Sigmoid colon (tissue), 7 donors: Measurements from ENCODE around the gene CNTFR. TPM values are rescaled to one million over a fixed set of nuclear protein-coding genes. Genes with fewer than 3 reads are reported as not detected.

Experiments
- DNase-seq: peaks from one replicate; pipeline ENCODE4 v3.0.0-alpha.2; 2019
- H3K27ac ChIP-seq, 4 donors: fragments of 200-600 bp; sonication (generic); one replicate each; pipeline ENCODE4 v1.5.1; 2016 to 2019; ENCODE audit warnings: mild to moderate bottlenecking in 1 of 4
- H3K27me3 ChIP-seq, 3 donors: fragments of 200-600 bp; sonication (generic); one replicate each; pipeline ENCODE4 v1.5.1; 2019; ENCODE audit warnings: mild to moderate bottlenecking in 1 of 3
- H3K36me3 ChIP-seq, 4 donors: fragments of 200-600 bp; sonication (generic); one replicate each; pipeline ENCODE4 v1.5.1; 2016 to 2019
- H3K4me1 ChIP-seq, 4 donors: fragments of 200-600 bp; sonication (generic); one replicate each; pipeline ENCODE4 v1.5.1; 2017 to 2019
- H3K4me3 ChIP-seq, 4 donors: fragments of 200-600 bp; sonication (generic); one replicate each; pipeline ENCODE4 v1.5.1; 2017 to 2019; ENCODE audit warnings: mild to moderate bottlenecking in 2 of 4, moderate library complexity in 1 of 4
- H3K9me3 ChIP-seq, 4 donors: fragments of 200-600 bp in 3 of 4; sonication (generic) in 3 of 4; one replicate each; pipeline versions ENCODE4 v1.5.1 to v1.6.1; 2013 to 2019
- EP300 ChIP-seq, 4 donors: sonication (generic); formaldehyde crosslinking; IDR thresholded peaks; one replicate each; pipeline ENCODE4 v1.6.1; 2017; ENCODE audit warnings: antibody characterized with exemption in 4 of 4
- POLR2A ChIP-seq, 2 donors: fragments of 450-650 bp; IDR thresholded peaks; one replicate each; pipeline ENCODE4 v1.6.1; 2016; ENCODE audit warnings: antibody characterized with exemption in 2 of 2, mild to moderate bottlenecking in 2 of 2, moderate library complexity in 2 of 2
- POLR2AphosphoS5 ChIP-seq, 4 donors: sonication (generic); formaldehyde crosslinking; IDR thresholded peaks; one replicate each; pipeline ENCODE4 v1.6.1; 2017; ENCODE audit warnings: antibody characterized with exemption in 4 of 4
- WGBS, 2 donors: extraction: QIAGEN DNeasy Blood & Tissue Kit; methylation state at CpG; one replicate each; pipeline ENCODE4 v1.1.7; 2013; 5-methylcytosine and 5-hydroxymethylcytosine counted together
- intact Hi-C: fragments of 100-400 bp; cut with DNase I; formaldehyde crosslinking; loops from one replicate; pipeline ENCODE4 v1.15.1; 2023
- polyA plus RNA-seq, 3 donors: library from polyadenylated mRNA; stranded (reverse); fragments of 200-250 nt; gene quantifications; one replicate each; pipeline ENCODE4 v1.2.3, GENCODE V29; 2013
- total RNA-seq, 4 donors: library from RNA; depleted of rRNA; stranded (reverse); fragments of >200 nt; gene quantifications; one replicate each; pipeline ENCODE4 v1.1.0, GENCODE V29; 2016
- TF ChIP-seq, protein P1 (sequence below), 4 experiments: fragments of 450-650 bp in 3 of 4; fragments of 200-600 bp in 1 of 4; IDR thresholded peaks; one replicate each; pipeline ENCODE4 v1.5.1; 2016 to 2019; ENCODE audit warnings: antibody characterized with exemption in 4 of 4, mild to moderate bottlenecking in 3 of 4, moderate library complexity in 2 of 4
- donor health status: healthy with polysubstance abuse.
- donor health status: Bipolar disorder and iron deficiency.
- donor health status: healthy.

The CNTFR gene
- total and polyA plus RNA-seq, 7 donors = 1.6 to 12.9 (median 4.6) TPM

DNA sequence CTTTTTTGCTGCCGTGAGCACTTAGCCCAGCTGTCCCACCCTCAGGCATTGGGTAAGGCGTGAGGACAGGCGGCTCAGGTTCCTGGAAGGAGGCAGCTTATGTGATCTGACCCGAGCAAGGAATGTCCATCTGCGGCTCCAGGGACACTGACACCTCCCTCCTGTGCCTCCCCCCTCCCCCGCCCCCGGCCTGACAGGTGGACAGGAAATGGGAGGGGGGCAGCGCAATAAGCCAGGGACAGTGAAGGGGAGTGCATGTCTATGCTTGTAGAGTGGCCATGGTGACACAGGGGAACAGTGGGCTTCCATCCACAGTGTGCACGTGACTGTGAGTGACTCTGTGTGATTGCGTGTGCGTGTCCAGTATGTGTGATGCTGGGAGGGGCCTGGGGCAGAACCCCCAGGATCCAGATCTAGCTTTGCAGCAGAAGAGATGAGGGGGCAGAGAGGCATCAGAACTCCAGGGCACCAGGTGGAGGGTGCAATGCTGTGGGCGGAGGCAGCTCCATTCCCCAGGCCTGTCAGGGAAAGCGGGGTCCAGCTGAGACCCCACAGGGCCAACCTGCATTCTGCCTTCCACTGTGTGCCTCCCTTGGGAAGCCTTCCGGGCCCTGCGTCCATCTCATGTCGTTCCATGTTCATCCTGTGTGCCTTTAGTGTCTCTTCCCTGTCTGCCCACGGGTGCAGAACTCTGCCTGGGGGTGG, 30.5 kb downstream of the CNTFR start:
- peaks cover 0 to 48% (median 21%) of the 10 kb centered on the region in 3 donors for H3K27me3 ChIP-seq
- H3K27ac ChIP-seq = peak overlapping the region in 1 of 4 donors; percentile 56
- peaks cover 0 to 3% (median 0%) of the 10 kb centered on the region in 4 donors for H3K9me3 ChIP-seq
- TF ChIP-seq, protein P1, sequence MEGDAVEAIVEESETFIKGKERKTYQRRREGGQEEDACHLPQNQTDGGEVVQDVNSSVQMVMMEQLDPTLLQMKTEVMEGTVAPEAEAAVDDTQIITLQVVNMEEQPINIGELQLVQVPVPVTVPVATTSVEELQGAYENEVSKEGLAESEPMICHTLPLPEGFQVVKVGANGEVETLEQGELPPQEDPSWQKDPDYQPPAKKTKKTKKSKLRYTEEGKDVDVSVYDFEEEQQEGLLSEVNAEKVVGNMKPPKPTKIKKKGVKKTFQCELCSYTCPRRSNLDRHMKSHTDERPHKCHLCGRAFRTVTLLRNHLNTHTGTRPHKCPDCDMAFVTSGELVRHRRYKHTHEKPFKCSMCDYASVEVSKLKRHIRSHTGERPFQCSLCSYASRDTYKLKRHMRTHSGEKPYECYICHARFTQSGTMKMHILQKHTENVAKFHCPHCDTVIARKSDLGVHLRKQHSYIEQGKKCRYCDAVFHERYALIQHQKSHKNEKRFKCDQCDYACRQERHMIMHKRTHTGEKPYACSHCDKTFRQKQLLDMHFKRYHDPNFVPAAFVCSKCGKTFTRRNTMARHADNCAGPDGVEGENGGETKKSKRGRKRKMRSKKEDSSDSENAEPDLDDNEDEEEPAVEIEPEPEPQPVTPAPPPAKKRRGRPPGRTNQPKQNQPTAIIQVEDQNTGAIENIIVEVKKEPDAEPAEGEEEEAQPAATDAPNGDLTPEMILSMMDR (IDR thresholded peaks at IDR 0.05) = no peak
- TF ChIP-seq POLR2A (IDR thresholded peaks at IDR 0.05) = no peak
- TF ChIP-seq POLR2AphosphoS5 (IDR thresholded peaks at IDR 0.05) = no peak
- no peak for TF ChIP-seq EP300 (IDR thresholded peaks at IDR 0.05)
- intact Hi-C loops = no loop called here
- peaks cover 0 to 18% (median 5%) of the 10 kb centered on the region in 4 donors for H3K4me1 ChIP-seq
- DNase-seq = no peak
- no peaks in the 10 kb centered on the region for H3K36me3 ChIP-seq
- WGBS, 2 donors = 62 to 67% methylated on average over 17 of the region's 17 CpGs
- H3K4me3 ChIP-seq = no peak overlapping the region

DNA sequence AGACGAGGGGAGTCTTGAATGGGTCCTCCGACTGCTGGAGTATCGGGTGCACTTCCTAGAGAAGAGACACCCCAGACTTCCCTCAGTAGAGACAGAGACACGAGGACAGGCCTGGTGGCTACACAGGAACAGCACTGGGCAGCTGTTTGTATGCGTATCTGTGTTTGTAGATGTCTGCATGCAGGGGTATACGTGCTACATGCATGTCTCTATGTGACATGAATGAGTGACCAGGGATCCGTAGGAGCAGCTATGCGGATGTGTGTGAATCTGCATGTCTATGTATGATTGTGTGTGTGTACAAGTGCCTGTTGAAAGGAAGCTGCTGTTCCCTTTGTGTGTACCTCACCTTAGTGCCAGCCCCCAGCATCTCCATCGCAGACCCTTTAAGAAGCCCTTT, 31.2 kb downstream of the CNTFR start:
- no peak for DNase-seq
- Histone ChIP-seq H3K9me3 (peaks cover 0 to 3% (median 0%) of the 10 kb centered on the region in 4 donors), H3K27me3 (peaks cover 0 to 48% (median 21%) of the 10 kb centered on the region in 3 donors), H3K27ac (no peak overlapping the region), H3K4me1 (peaks cover 0 to 18% (median 5%) of the 10 kb centered on the region in 4 donors), H3K4me3 (no peak overlapping the region), H3K36me3 (no peaks in the 10 kb centered on the region)
- TF ChIP-seq, protein P1 (IDR thresholded peaks at IDR 0.05) = no peak
- TF ChIP-seq POLR2A (IDR thresholded peaks at IDR 0.05) (no peak), POLR2AphosphoS5 (IDR thresholded peaks at IDR 0.05) (no peak), EP300 (IDR thresholded peaks at IDR 0.05) (no peak)
- WGBS, 2 donors = 89 to 91% methylated on average over 9 of the region's 9 CpGs
- intact Hi-C loops = no loop called here

DNA sequence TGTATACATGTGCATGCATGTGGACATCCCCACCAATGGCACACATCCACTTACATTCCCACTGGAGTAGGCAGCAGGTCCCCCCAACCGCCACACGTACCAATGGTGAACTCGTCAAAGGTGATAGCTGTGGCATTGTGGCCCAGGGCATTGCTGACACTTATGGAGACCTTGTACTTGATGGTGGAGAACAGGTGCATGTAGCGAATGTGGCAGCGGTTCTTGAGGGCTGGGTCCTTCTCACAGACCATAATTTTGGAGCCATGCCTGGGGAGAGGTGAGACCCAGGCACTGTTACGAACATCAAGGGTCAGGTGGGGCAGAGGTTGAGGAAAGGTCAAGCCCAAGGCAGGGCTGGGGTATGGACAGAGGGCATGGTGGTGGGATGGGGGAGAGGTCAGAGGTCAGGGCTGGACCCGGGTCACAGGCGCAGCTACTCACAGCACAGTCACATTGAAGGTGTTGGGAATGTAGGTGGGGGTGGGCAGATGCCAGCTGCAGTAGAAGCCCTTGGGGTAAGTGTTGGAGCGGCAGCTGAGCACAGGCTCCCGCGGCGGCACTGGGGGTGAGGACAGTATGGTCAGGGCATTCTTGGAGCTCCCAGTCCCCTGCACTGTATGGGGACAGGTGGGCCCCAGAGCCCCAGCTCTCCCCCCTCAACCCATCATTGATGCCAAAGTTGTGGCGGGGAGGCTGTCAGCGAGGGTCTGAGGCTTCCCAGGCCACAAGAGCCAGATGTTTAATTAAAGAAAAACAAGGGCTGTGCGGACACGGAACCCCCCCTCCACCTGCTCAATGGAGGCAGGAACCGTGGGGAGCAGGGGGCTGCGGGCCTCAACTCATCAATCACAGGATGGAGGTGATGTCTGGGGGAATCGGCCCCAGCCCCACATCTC, 31.9 kb downstream of the CNTFR start:
- 78 to 85% methylated on average over 19 of the region's 19 CpGs for WGBS, 2 donors
- TF ChIP-seq, protein P1 (IDR thresholded peaks at IDR 0.05) = no peak
- TF ChIP-seq EP300 (IDR thresholded peaks at IDR 0.05) (no peak), POLR2A (IDR thresholded peaks at IDR 0.05) (no peak), POLR2AphosphoS5 (IDR thresholded peaks at IDR 0.05) (no peak)
- no peak for DNase-seq
- H3K9me3 ChIP-seq = peaks cover 0 to 3% (median 0%) of the 10 kb centered on the region in 4 donors
- intact Hi-C loops = no loop called here
- H3K27ac ChIP-seq = no peak overlapping the region
- H3K4me1 ChIP-seq = peaks cover 0 to 18% (median 5%) of the 10 kb centered on the region in 4 donors
- no peaks in the 10 kb centered on the region for H3K36me3 ChIP-seq
- H3K27me3 ChIP-seq = peaks cover 0 to 48% (median 21%) of the 10 kb centered on the region in 3 donors
- H3K4me3 ChIP-seq = no peak overlapping the region

DNA sequence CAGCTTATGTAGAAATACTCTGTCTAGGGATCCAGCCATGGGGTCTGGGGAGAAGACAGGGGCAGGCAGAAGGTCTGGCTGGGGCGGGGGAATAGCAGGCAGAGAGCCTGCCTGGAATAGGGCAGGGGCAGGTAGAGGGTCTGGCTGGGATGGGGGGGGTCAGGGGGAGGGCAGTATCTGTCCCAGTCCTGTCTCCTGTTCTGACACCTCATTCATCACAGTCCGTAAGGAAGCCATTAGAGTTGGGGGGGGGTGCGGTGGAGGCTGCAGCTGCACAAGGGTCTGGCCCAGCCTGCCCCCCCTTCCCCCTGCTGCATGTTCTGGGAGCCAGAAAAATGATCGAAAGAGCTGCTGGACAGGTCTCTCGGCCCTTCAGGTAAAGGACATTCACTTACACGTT, 32.6 kb downstream of the CNTFR start:
- Histone ChIP-seq H3K27me3 (peaks cover 0 to 48% (median 21%) of the 10 kb centered on the region in 3 donors), H3K4me3 (no peak overlapping the region), H3K27ac (no peak overlapping the region), H3K36me3 (no peaks in the 10 kb centered on the region), H3K9me3 (peaks cover 0 to under 1% (median 0%) of the 10 kb centered on the region in 4 donors), H3K4me1 (peaks cover 0 to 18% (median 5%) of the 10 kb centered on the region in 4 donors)
- intact Hi-C loops = no loop called here
- TF ChIP-seq EP300 (IDR thresholded peaks at IDR 0.05) (no peak), POLR2AphosphoS5 (IDR thresholded peaks at IDR 0.05) (no peak), POLR2A (IDR thresholded peaks at IDR 0.05) (no peak)
- TF ChIP-seq, protein P1 (IDR thresholded peaks at IDR 0.05) = no peak
- DNase-seq = no peak
- WGBS, 2 donors = 78 to 79% methylated on average over 6 of the region's 6 CpGs
